ENCODE data around the gene GTF2A2.

GRCh38 chr15:59636184-59636583 is 21.1 kb downstream of the GTF2A2 start:
- TF ChIP-seq GABPA (IDR thresholded peaks at IDR 0.05; ENCODE audit: low read depth): no peak
- no peak for TF ChIP-seq CTCF (IDR thresholded peaks at IDR 0.05; ENCODE audit: insufficient read depth, low read length)
- no peak for TF ChIP-seq POLR2AphosphoS5 (IDR thresholded peaks at IDR 0.05; ENCODE audit: low read depth)
